ENCODE results near the gene TCERG1.
"Not testable (repeated sequence)": the region's sequence is repeated elsewhere in the genome, so short reads cannot be mapped to it uniquely, and the experiment has no call there.

Gene TCERG1

GRCh38 chr5:146519554-146519953 lies 72.4 kb downstream of the TCERG1 start:
- in situ Hi-C loops (cut with HindIII; ENCODE audit: low sequenced_read_pairs) = no loop called here

GRCh38 chr5:146520731-146521130 lies 73.6 kb downstream of the TCERG1 start:
- in situ Hi-C loops (cut with HindIII; ENCODE audit: low sequenced_read_pairs) = no loop called here

GRCh38 chr5:146521403-146522106 lies 74.4 kb downstream of the TCERG1 start:
- in situ Hi-C loops (cut with HindIII; ENCODE audit: low sequenced_read_pairs) = no loop called here

GRCh38 chr5:146523698-146524097 lies 76.6 kb downstream of the TCERG1 start:
- in situ Hi-C loops (cut with HindIII; ENCODE audit: low sequenced_read_pairs) = no loop called here

- in situ Hi-C loops (cut with HindIII; ENCODE audit: low sequenced_read_pairs) = loop anchor here (25.0 kb wide), 1 partner anchor 660 kb away; no protein-coding TSS in a partner anchor
These were observed 80.7 kb downstream of the TCERG1 start for GRCh38 chr5:146527785-146528184.

GRCh38 chr5:146528236-146528635 lies 81.1 kb downstream of the TCERG1 start:
- in situ Hi-C loops (cut with HindIII; ENCODE audit: low sequenced_read_pairs) = loop anchor here (25.0 kb wide), 1 partner anchor 659 kb away; no protein-coding TSS in a partner anchor

GRCh38 chr5:146529984-146530383 lies 82.9 kb downstream of the TCERG1 start:
- in situ Hi-C loops (cut with HindIII; ENCODE audit: low sequenced_read_pairs) = loop anchor here (10.0 to 25.0 kb wide), 2 partner anchors 405 to 657 kb away; no protein-coding TSS in a partner anchor

- in situ Hi-C loops (cut with HindIII; ENCODE audit: low sequenced_read_pairs) = loop anchor here (10.0 to 25.0 kb wide), 2 partner anchors 401 to 654 kb away; no protein-coding TSS in a partner anchor
These were observed 86.2 kb downstream of the TCERG1 start for GRCh38 chr5:146533260-146533857.

- in situ Hi-C loops (cut with HindIII; ENCODE audit: low sequenced_read_pairs) = loop anchor here (10.0 to 25.0 kb wide), 2 partner anchors 401 to 653 kb away; no protein-coding TSS in a partner anchor
These were observed 86.7 kb downstream of the TCERG1 start for GRCh38 chr5:146533882-146534281.

- in situ Hi-C loops (cut with HindIII; ENCODE audit: low sequenced_read_pairs) = loop anchor here (10.0 to 25.0 kb wide), 2 partner anchors 396 to 649 kb away; no protein-coding TSS in a partner anchor
These were observed 91.3 kb downstream of the TCERG1 start for GRCh38 chr5:146538432-146538831.

GRCh38 chr5:146539973-146540372 lies 92.8 kb downstream of the TCERG1 start:
- in situ Hi-C loops (cut with HindIII; ENCODE audit: low sequenced_read_pairs) = loop anchor here (10.0 to 25.0 kb wide), 2 partner anchors 395 to 647 kb away; no protein-coding TSS in a partner anchor

GRCh38 chr5:146540414-146540813 lies 93.3 kb downstream of the TCERG1 start:
- in situ Hi-C loops (cut with HindIII; ENCODE audit: low sequenced_read_pairs) = loop anchor here (25.0 kb wide), 1 partner anchor 647 kb away; no protein-coding TSS in a partner anchor

- in situ Hi-C loops (cut with HindIII; ENCODE audit: low sequenced_read_pairs) = loop anchor here (25.0 kb wide), 1 partner anchor 645 kb away; no protein-coding TSS in a partner anchor
These were observed 95.1 kb downstream of the TCERG1 start for GRCh38 chr5:146541958-146542849.

- in situ Hi-C loops (cut with HindIII; ENCODE audit: low sequenced_read_pairs) = loop anchor here (25.0 kb wide), 1 partner anchor 643 kb away; no protein-coding TSS in a partner anchor
These were observed 97.1 kb downstream of the TCERG1 start for GRCh38 chr5:146544232-146544631.

- in situ Hi-C loops (cut with HindIII; ENCODE audit: low sequenced_read_pairs) = loop anchor here (25.0 kb wide), 1 partner anchor 638 kb away; no protein-coding TSS in a partner anchor
These were observed 101.8 kb downstream of the TCERG1 start for GRCh38 chr5:146548781-146549449.

- in situ Hi-C loops (cut with HindIII; ENCODE audit: low sequenced_read_pairs) = loop anchor here (25.0 kb wide), 1 partner anchor 638 kb away; no protein-coding TSS in a partner anchor
These were observed 102.5 kb downstream of the TCERG1 start for GRCh38 chr5:146549615-146550014.

- in situ Hi-C loops (cut with HindIII; ENCODE audit: low sequenced_read_pairs) = no loop called here
These were observed 106.3 kb downstream of the TCERG1 start for GRCh38 chr5:146553446-146553845.

- in situ Hi-C loops (cut with HindIII; ENCODE audit: low sequenced_read_pairs) = not testable (repeated sequence)
These were observed 109.8 kb downstream of the TCERG1 start for GRCh38 chr5:146556884-146557283.

- in situ Hi-C loops (cut with HindIII; ENCODE audit: low sequenced_read_pairs) = no loop called here
These were observed 113.2 kb downstream of the TCERG1 start for GRCh38 chr5:146560205-146560812.
